ENCODE measurements around the gene SEH1L.
"Not testable (repeated sequence)": the region's sequence is repeated elsewhere in the genome, so short reads cannot be mapped to it uniquely, and the experiment has no call there.

Gene SEH1L

GRCh38 chr18:12947285-12948049, at the start of gene SEH1L:
Gene SEH1L, plus strand, starts transcription at chr18:12948011. Its CDS starts 111 bp downstream, at chr18:12948122.
- DNase-seq (ENCODE audit: low read depth) = peak; percentile 97

GRCh38 chr18:12901208-12901607, 46.6 kb upstream of the SEH1L start:
- not testable (repeated sequence) for DNase-seq (ENCODE audit: low read depth)

DNA sequence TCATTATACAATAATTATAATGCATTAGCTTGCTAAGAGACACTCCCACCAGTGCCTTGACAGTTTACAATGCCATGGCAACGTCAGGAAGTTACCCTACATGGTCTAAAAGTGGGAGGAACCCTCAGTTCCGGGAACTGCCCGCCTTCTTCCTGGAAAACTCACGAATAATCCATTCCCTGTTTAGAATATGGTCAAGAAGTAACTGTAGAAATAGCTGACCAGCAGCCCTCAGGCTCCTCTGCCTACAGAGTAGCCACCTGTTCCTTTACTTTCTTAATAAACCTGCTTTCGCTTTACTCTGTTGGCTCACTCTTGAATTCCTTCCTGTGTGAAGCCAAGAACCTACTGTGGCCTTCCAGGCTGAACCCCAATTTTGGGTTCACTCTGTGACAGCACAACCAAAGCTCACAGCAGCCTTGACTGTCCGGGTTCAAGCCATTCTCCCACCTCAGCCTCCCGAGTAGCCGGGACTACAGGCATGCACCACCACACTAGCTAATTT, 43.7 kb upstream of the SEH1L start:
- no peak for DNase-seq (ENCODE audit: low read depth)

GRCh38 chr18:12906119-12906518, 41.7 kb upstream of the SEH1L start:
- no peak for DNase-seq (ENCODE audit: low read depth)

DNA sequence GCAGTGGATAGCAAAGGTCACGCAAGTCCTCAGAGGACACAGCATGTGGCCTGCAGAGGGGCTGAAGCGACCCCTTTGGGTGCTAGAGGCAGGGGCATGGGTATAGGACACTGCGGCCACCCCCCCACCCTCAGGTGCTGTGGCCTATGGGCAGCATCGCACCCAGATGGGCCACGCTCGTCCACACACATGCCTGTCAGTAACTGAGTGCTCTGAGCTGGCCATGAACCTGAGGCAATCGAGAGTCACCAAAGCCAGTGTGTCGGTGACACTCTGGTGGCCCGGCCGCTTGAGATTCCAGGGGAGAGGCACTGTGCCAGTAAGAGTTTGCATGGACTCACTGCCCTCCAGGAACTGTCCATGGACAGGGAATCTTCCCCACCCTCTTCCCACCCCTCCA, 41.0 kb upstream of the SEH1L start:
- no peak for DNase-seq (ENCODE audit: low read depth)

GRCh38 chr18:12907258-12907925, 40.4 kb upstream of the SEH1L start:
- DNase-seq (ENCODE audit: low read depth) = no peak

DNA sequence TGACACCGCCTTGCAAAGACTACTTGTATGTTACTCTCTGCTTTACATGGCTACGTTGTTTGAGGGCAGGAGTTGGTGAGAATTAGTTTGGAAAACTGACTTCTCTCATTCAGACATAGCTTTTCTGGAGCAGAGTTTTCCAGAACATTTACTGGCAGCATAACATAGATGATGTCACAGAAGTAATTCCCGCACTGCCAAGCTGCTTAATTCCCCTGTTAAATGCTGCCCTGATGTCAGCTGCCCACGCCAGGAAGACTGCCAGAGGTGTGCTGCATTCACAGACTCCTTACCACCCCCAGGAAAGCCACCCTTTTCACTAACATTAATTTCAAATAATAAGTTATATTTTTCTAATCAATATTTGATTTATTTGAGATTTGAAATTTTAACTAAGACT, 39.1 kb upstream of the SEH1L start:
- DNase-seq (ENCODE audit: low read depth) = no peak

- DNase-seq (ENCODE audit: low read depth) = peak; percentile 37
These were observed 36.5 kb upstream of the SEH1L start for GRCh38 chr18:12911025-12911928.

DNA sequence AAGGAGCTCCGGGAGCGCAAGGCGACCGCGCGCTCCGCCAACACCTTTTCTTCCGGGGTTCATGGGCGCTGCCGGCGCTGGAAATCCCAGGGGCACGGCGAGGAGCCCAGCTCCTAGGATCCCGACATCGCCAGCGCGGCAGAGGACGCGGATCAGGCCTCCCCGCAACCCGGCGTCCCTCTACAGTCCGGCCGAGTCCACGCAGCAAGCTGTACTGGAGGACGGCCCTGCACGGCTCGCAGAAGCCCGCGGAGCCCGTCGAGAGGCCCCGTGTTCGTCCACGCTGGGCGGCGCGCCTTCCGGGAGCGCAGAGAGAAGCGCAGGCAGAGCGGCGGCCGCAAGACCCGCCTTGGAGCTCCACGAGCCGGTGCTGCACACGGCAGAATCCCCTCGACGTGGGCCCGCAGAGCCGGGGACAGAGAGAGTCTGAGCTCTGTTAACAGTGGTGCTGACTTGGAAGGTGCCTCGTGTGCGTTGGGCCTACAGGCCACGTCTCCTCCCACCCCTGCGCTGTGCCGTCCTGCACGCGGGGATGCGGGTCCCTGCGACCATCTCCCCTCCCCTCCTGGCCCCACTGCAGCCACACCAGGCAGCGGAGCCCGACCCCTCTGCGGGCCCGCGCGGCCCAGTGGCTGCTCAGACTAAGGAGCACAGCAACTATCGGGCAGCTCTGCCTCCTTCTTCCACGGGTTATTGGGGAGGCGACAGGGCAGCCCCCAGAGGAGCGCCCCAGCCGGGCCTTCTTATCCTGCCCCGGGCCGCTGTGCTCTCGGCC, 35.7 kb upstream of the SEH1L start:
- DNase-seq (ENCODE audit: low read depth) = no peak

DNA sequence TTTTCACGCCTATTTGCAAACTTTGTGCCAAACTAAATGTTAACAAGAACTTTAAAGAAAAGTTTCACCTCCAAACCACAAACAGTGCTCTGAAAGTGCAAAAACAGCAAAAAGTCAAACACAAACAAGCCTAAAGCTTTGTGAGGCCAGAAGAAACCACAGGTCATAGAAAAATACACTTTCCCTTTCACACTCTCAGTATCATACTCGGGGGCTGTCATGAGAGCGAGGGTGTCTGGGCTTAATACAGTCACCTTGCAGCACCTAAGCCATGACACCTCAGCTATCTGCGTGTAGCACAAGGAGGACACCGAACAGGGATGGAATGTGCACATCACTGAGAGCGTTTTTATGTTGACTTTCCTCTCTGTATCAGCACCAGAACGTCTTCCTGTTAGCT, 26.6 kb upstream of the SEH1L start:
- no peak for DNase-seq (ENCODE audit: low read depth)

DNA sequence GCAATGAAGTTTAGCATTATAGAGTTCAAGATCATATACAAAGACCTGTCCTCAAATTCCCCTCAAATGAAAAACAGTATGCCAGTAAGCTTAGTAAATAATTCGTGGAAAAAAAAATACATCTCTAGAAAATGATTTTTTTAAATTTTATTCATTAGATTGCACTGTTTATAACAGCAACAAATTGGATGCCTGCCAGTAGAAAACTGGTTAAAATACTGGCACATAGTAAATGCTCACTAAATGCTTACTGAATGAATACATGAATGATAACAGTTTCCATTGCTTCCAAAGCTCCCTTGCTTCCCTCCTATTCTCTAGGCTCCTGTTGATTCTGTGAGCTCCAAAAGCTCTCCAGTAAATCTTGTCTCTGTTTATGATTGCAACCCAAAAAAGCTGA, 25.5 kb upstream of the SEH1L start:
- no peak for DNase-seq (ENCODE audit: low read depth)

DNA sequence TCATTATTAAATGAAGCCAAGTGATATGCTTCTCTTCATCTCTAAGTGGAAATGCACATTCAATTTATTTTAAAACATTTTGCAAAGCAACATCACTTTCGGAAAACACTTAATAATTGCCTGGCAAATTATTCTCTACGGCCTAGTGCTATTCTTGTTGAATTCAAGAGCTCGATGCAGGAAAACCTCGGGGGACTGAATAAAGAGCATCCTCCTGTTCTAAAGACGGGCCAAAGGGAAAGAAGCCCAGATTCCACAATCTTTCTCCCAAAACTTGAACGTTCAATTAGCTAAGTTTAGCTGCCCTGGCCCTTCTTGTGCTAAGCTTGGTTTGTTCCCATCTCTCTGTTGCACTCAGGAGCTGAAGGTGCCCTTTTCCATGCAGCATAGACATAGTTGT, 23.2 kb upstream of the SEH1L start:
- DNase-seq (ENCODE audit: low read depth) = no peak

DNA sequence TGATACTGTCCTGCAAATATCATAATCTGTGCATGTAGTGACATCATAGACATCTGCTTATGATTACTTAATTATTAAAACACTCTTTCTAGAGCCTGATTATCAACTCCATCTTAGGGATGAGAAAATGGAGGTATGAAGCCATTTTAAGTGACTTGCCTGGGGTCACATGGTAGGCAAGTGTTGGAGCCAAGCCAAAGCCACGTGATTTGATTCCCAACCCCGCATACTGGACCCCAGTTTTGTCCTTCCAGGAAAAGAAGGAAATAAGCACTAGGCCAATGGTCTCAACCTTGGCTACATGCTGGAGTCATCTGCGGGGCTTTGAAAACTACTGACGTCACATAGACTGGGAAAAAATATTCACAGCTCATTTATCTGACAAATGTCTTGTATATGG, 19.6 kb upstream of the SEH1L start:
- no peak for DNase-seq (ENCODE audit: low read depth)

DNA sequence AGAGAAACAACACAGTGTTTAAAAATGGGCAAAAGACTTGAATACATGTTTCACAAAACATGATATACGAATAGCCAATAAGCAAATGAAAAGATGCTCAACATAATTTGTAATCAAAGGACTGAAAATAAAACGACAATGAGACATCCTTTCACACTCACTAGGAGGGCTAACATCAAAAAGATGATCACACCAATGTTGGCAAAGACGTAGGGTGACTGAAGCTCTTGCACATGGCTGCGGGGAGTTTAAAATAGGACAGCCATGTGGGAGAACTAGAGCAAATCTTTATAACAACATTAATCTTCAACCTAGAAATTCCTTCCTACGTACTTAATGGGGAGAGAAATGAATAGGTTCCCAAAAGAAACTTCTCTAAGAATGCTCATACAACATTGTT, 19.2 kb upstream of the SEH1L start:
- DNase-seq (ENCODE audit: low read depth) = no peak

GRCh38 chr18:12929477-12930083, 18.2 kb upstream of the SEH1L start:
- DNase-seq (ENCODE audit: low read depth) = no peak

DNA sequence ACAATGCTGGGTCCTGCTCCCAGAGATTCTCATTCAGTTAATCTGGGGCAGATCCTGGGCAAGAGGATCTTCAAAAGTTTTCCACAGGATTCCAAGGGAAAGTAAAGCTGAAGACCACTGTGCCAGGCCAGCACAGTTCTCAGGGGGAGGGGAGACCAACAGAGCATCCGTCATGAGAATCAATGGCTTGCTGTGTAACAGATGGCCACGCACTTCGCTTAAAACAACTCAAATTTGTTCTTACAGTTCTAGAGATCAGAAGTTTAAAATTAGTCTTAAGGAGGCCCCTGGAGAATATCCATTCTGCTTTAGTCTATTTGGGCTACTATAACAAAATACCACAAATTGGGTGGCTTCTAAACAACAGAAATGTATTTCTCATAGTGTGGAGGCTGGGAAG, 17.4 kb upstream of the SEH1L start:
- no peak for DNase-seq (ENCODE audit: low read depth)

- no peak for DNase-seq (ENCODE audit: low read depth)
These were observed 16.9 kb upstream of the SEH1L start for GRCh38 chr18:12930908-12931307.

DNA sequence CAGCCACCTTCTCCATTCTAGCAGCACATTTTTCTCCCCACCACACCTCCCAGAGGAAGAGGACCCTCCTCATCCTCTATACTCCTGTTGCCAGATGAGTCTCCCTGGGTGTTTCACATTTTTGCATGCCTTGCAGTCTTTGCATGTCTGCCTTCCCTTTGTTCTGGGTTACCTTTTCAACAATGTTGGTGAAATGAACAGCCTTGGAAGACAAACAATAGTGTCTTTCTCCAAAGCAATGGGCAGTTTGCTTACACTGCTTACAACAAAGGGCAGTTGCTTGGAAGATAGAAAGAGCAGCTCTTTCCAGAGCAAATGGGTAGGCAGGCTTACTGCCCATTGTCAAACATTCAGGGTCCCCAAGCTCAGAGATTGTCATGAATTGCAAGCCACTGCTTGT, 14.5 kb upstream of the SEH1L start:
- DNase-seq (ENCODE audit: low read depth) = no peak

GRCh38 chr18:12934454-12935071, 13.2 kb upstream of the SEH1L start:
- peak; percentile 64 for DNase-seq (ENCODE audit: low read depth)

- no peak for DNase-seq (ENCODE audit: low read depth)
These were observed 8.6 kb upstream of the SEH1L start for GRCh38 chr18:12939162-12939561.

- no peak for DNase-seq (ENCODE audit: low read depth)
These were observed 4.6 kb upstream of the SEH1L start for GRCh38 chr18:12943215-12943614.

Measured in activated T-cell treated with anti-CD3 and anti-CD28 coated beads for 24 hours (primary cell).